AG09309 (cell line): ENCODE data around the gene VWA3B.
"Not testable (repeated sequence)": the region's sequence is repeated elsewhere in the genome, so short reads cannot be mapped to it uniquely, and the experiment has no call there.

Experiments used
- DNase-seq: peaks from one replicate; pipeline ENCODE4 v3.0.0-alpha.2; 2010; ENCODE audit warnings: low read depth
- H3K4me3 ChIP-seq: 2 replicates; pipeline ENCODE4 v1.5.1; 2011; ENCODE audit warnings: mild to moderate bottlenecking, low read depth, low read length, moderate library complexity; ENCODE audit not compliant: control insufficient read depth
- CTCF ChIP-seq: IDR thresholded peaks from 2 replicates; pipeline ENCODE4 v1.5.1; 2011; ENCODE audit warnings: mild to moderate bottlenecking, low read depth, low read length, inconsistent platforms; ENCODE audit not compliant: insufficient read depth, control insufficient read depth; ENCODE audit errors: missing control alignments

VWA3B gene

GRCh38 chr2:98142106-98142791 is 55.3 kb downstream of the VWA3B start:
- H3K4me3 ChIP-seq: no peak overlapping the region
- no peak for TF ChIP-seq CTCF
- no peak for DNase-seq

- no peak for TF ChIP-seq CTCF
- no peak overlapping the region for H3K4me3 ChIP-seq
- no peak for DNase-seq
Observed at GRCh38 chr2:98145070-98145469, 58.1 kb downstream of the VWA3B start.

GRCh38 chr2:98147900-98148299 is 60.9 kb downstream of the VWA3B start:
- H3K4me3 ChIP-seq, DNase-seq: not testable (repeated sequence)

GRCh38 chr2:98148595-98149332 is 61.8 kb downstream of the VWA3B start:
- DNase-seq: no peak
- no peak for TF ChIP-seq CTCF
- peak overlapping the region; percentile 8 for H3K4me3 ChIP-seq

GRCh38 chr2:98149333-98149697 is 62.3 kb downstream of the VWA3B start:
- no peak for TF ChIP-seq CTCF
- peak; percentile 52 for DNase-seq
- H3K4me3 ChIP-seq: peak overlapping the region; percentile 8

GRCh38 chr2:98153481-98153880 is 66.5 kb downstream of the VWA3B start:
- no peak for DNase-seq
- no peak for TF ChIP-seq CTCF

GRCh38 chr2:98155291-98155690 is 68.3 kb downstream of the VWA3B start:
- no peak overlapping the region for H3K4me3 ChIP-seq
- TF ChIP-seq CTCF: no peak
- no peak for DNase-seq

More at GRCh38 chr2:98153481-98153880, 66.5 kb downstream of the VWA3B start:
- H3K4me3 ChIP-seq: no peak overlapping the region
